Iris pigment epithelial cell (primary cell): ENCODE results near the gene SLC5A12.
"Not testable (repeated sequence)": the region's sequence is repeated elsewhere in the genome, so short reads cannot be mapped to it uniquely, and the experiment has no call there.

ENCODE experiments used
- DNase-seq: peaks from one replicate; pipeline ENCODE4 v3.0.0-alpha.2; 2011; ENCODE audit warnings: low read depth

Gene SLC5A12

DNA sequence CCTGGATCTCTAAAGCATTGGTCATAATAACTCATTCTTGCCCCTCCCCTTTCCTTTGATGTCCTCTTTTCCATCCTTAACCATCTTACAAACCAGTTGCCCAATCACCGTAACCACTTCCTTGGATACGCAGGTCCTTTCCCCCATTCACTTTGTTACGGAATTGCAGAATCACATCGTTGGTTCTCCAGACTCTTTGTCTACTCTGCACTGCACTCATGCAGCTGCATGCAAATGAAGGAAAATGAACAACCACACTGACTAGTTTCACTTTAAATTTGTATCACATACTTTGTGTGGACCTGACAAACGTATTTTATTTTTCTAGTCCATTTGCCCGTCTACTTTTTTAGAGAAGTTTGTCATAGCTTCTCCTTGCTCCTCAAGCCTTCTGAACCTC, 69.9 kb downstream of the SLC5A12 start:
- no peak for DNase-seq

- DNase-seq = peak; percentile 79
These were observed 72.0 kb downstream of the SLC5A12 start for GRCh38 chr11:26649884-26650283.

DNA sequence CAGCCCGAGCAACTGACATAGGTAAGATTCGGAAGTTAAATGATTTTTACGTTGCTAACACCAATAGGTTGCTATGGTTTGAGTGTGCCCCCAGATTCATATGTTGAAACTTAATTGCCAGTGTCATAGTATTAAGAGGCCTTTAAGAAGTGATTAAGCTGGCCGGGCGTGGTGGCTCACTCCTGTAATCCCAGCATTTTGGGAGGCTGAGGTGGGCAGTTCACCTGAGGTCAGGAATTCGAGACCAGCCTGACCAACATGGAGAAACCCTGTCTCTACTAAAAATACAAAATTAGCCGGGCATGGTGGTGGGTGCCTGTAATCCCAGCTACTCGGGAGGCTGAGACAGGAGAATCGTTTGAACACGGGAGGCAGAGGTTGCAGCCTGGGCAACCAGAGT, 78.5 kb downstream of the SLC5A12 start:
- not testable (repeated sequence) for DNase-seq

DNA sequence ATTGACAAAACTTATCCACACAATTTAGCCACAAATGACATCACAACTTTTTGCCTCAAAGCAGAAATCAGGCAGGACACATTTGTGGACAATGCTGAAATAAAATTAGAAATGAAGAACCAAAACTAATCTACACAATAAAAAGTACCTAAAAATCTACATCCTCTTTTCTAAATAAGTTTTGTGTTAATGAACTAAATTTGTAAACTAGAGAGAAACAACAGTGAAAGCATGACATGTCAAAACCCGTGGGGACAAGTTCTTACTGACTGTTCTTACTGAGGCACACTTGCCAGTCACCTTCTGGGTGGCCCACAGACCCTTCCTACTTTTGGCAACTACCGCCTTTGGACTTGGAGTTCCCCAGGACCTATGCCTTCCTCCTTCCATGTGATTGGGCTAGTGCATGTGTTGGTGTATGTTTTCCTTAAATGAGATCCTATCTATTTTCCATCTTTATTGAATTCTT, 89.1 kb downstream of the SLC5A12 start:
- no peak for DNase-seq

GRCh38 chr11:26626346-26626745, 95.5 kb downstream of the SLC5A12 start:
- DNase-seq = peak; percentile 34

DNA sequence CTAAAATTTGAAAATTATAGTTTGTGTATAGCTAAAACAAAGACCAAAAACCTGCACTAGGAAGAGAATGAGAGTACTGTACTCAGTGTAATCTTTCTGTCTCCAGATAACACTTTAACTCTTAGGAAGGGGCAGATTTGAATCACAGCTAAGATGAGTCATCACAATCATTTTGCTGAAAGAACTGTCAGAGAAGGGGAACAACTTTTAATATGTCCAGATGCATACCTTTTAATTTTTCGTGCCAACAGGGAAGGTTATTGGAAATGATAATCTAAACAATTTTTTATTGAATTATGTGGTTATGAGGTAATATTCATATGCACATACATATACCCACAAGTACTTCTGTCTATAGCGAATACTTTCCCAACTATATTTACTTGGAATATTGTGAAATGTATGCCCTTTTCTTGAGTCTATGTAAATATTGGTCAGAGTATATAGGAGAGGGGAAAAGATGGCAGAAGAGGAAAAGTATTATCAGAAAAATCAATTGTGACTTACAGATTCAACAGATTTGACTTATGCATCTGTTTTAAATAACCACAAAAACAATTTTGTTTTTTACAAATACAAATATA, 98.7 kb downstream of the SLC5A12 start:
- peak; percentile 64 for DNase-seq

GRCh38 chr11:26622181-26622580, 99.7 kb downstream of the SLC5A12 start:
- DNase-seq = no peak

DNA sequence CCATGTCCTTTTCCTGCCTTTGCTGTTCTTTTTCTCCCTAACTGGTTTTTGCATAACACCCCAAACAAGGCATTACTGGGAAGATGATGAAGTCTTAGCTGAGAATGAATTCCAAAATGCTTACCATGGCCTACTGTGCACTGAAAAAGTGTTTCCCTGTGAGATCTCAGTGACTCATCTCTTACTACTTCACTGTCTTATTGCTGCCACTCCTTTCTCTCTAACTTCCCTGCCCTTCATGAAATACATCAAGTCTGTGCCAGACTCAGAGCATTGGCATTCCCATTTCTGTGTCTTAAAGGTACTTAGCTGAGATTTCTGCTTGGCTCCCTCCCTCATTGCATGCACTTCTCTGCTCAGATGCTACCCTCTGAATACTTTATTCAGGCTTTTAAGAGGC, 100.7 kb downstream of the SLC5A12 start:
- DNase-seq = peak; percentile 90

DNA sequence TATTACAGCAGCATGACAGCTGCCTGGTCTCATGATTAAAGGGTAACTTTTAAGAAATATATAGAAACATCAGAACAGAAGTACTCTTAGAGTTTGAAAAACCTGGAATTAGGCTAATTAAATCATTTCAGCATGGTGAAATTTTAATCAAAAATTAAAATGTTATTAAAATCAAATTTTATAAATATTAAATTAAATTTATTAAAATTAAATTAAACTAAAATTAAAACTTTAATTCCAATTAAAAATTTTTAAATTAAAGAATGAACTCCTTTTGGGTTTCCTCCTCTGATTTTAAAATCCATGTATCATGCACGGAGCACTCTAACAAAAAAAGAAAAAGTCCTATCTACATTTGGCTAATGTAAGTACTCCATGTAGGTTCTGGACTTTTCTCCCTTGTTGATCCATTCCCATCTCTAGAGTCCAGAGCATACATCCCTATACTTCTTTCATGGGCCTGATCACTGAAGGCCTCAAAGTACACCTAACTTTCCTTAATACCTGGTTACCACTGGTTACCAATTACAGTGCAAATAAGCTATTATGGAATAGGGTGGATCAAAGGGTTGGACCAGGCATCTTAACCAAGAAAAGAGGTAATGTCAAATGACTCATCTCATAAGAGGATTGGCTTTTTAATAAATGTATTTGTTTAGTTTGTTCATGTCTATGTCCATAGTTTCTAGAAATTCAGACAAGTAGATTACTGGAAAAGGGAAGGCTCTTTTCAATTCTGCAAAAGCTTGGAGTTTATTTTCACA, 101.4 kb downstream of the SLC5A12 start:
- no peak for DNase-seq

- DNase-seq = no peak
These were observed 103.4 kb downstream of the SLC5A12 start for GRCh38 chr11:26618441-26618840.
